ENCODE data around the gene ZNF142. TPM values are rescaled to one million over a fixed set of nuclear protein-coding genes. Genes with fewer than 3 reads are reported as not detected.

ZNF142 gene, protein sequence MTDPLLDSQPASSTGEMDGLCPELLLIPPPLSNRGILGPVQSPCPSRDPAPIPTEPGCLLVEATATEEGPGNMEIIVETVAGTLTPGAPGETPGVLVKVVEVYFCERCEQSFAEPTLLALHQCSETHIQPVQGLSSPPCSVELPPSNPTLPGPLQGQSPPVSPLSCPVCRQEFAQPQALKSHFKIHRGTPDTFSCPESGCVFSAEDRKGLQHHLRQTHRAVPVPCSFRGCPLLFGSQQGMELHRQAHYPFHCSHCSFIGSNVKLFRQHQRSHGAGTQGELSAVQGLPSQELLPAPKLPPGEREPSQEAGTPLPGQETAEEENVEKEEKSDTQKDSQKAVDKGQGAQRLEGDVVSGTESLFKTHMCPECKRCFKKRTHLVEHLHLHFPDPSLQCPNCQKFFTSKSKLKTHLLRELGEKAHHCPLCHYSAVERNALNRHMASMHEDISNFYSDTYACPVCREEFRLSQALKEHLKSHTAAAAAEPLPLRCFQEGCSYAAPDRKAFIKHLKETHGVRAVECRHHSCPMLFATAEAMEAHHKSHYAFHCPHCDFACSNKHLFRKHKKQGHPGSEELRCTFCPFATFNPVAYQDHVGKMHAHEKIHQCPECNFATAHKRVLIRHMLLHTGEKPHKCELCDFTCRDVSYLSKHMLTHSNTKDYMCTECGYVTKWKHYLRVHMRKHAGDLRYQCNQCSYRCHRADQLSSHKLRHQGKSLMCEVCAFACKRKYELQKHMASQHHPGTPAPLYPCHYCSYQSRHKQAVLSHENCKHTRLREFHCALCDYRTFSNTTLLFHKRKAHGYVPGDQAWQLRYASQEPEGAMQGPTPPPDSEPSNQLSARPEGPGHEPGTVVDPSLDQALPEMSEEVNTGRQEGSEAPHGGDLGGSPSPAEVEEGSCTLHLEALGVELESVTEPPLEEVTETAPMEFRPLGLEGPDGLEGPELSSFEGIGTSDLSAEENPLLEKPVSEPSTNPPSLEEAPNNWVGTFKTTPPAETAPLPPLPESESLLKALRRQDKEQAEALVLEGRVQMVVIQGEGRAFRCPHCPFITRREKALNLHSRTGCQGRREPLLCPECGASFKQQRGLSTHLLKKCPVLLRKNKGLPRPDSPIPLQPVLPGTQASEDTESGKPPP (N-terminal part only)
- total RNA-seq, result 10 to 100 TPM; 12.0 to 33.5 (median 30.1) TPM
- 10 to 100 TPM in 1 of 3 donors, 1 to 10 TPM in 2; 1.8 to 21.9 (median 6.9) TPM for polyA plus RNA-seq
- long read RNA-seq, donor 1, partial matches to known transcripts, result 4 of 4 reads
- long read RNA-seq, donor 1, other reads (novel, unspliced or antisense), result 0 of 4 reads
- long read RNA-seq, donor 2, partial matches to known transcripts, result 23 of 25 reads
- long read RNA-seq, donor 2, other reads (novel, unspliced or antisense), result 2 of 25 reads

DNA sequence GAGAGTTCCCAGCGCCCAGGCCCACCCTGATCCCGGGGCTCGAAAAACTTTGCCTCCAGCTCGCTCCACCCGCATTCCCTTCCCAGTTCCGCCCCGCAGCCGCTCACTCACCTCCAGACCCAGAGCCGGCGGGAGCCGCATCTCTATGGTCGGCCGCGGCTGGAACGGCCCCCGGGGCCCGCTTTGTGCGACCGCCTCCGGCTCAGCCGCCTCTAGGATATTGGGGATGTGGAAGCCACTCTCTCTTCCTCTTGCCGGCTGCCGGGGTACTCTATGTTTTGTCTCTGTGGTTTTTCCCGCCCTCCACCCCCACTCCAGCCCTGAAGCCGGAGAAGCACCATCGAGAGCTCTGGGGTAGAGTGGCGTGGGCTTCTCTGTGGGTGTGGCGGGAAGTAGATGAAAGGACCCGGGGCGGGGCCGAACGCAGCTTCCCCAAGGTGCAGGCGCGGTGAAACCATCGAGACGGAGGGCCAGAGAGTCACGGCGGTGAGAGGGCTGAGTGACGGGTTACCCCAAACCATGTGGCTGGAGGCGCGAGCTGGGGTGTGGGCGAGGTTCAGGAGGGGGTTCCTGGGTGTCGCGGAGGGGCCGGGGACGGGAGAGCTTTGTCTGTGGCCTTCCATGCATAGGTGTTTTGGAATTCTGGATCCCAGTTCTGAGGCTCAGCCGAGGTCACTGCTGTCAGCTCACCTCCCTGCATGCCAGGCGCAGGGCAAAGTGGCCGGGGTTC, at the start of gene ZNF142, which contains the start of gene BCS1L:
Gene ZNF142 (minus strand): TSS at position 366 of the 730 bp plus-strand sequence. CDS start 3,194 bp downstream, outside the sequence.
Gene BCS1L (plus strand): TSS at position 426 of the 730 bp plus-strand sequence. CDS start 1,305 bp downstream, outside the sequence.
- WGBS, 3 donors, result 0 to 1% (median 1%) methylated on average over 48 to 49 of the region's 49 CpGs
- H3K4me1 ChIP-seq, result peaks cover 48% of the 10 kb centered on the region
- H3K4me3 ChIP-seq, result peak within 1 kb of the TSS; percentile 95
- no peaks in the 10 kb centered on the region for H3K27me3 ChIP-seq (ENCODE audit: insufficient read depth in 3 of 3, low read length in 2 of 3)
- H3K9me3 ChIP-seq, result no peaks in the 10 kb centered on the region
- ATAC-seq, result peak; percentile 82 to 88 (median 85)
- intact Hi-C loops (cut with DNase I), result loop anchor here in 1 of 2 donors (5.0 kb wide), 3 partner anchors 52 to 252 kb away; partner anchors contain the start of gene PLCD4
- DNase-seq, result peak; percentile 93 to 95
- H3K36me3 ChIP-seq (ENCODE audit: insufficient read depth in 1 of 2, low read depth in 1 of 2), result peaks cover 0 to 71% of the 10 kb centered on the region in 2 donors
- peak within 1 kb of the TSS; percentile 84 for H3K27ac ChIP-seq
- TF ChIP-seq, protein P1, sequence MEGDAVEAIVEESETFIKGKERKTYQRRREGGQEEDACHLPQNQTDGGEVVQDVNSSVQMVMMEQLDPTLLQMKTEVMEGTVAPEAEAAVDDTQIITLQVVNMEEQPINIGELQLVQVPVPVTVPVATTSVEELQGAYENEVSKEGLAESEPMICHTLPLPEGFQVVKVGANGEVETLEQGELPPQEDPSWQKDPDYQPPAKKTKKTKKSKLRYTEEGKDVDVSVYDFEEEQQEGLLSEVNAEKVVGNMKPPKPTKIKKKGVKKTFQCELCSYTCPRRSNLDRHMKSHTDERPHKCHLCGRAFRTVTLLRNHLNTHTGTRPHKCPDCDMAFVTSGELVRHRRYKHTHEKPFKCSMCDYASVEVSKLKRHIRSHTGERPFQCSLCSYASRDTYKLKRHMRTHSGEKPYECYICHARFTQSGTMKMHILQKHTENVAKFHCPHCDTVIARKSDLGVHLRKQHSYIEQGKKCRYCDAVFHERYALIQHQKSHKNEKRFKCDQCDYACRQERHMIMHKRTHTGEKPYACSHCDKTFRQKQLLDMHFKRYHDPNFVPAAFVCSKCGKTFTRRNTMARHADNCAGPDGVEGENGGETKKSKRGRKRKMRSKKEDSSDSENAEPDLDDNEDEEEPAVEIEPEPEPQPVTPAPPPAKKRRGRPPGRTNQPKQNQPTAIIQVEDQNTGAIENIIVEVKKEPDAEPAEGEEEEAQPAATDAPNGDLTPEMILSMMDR (IDR thresholded peaks at IDR 0.05), result no peak

DNA sequence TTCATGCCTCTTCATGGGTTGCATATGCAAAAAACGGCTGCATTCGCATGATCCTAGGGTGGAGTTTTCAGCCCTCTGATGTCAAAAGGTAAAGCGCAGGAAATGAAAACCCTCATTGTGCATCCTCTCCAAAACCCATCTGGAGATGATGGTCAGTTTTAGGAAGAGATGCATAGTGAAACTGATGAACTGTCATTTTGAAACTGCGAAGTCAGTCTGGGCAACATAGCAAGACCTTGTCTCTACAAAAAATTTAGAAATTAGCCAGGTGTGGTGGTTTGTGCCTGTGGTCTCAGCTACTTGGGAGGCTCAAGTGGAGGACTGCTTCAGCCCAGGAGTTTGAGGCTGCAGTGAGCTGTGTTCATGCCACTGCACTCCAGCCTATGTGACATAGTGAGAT, 48.7 kb upstream of the ZNF142 start:
- no peak overlapping the region for H3K4me3 ChIP-seq
- no peaks in the 10 kb centered on the region for H3K9me3 ChIP-seq
- 93 to 95% (median 93%) methylated on average over 4 of the region's 4 CpGs for WGBS, 3 donors
- peaks cover 9% of the 10 kb centered on the region for H3K4me1 ChIP-seq
- no peak for DNase-seq
- intact Hi-C loops (cut with DNase I), result no loop called here
- H3K36me3 ChIP-seq (ENCODE audit: insufficient read depth in 1 of 2, low read depth in 1 of 2), result peaks cover 0 to 2% of the 10 kb centered on the region in 2 donors
- ATAC-seq, result no peak
- H3K27me3 ChIP-seq (ENCODE audit: insufficient read depth in 3 of 3, low read length in 2 of 3), result no peaks in the 10 kb centered on the region
- TF ChIP-seq, protein P1 (IDR thresholded peaks at IDR 0.05), result no peak
- no peak overlapping the region for H3K27ac ChIP-seq

DNA sequence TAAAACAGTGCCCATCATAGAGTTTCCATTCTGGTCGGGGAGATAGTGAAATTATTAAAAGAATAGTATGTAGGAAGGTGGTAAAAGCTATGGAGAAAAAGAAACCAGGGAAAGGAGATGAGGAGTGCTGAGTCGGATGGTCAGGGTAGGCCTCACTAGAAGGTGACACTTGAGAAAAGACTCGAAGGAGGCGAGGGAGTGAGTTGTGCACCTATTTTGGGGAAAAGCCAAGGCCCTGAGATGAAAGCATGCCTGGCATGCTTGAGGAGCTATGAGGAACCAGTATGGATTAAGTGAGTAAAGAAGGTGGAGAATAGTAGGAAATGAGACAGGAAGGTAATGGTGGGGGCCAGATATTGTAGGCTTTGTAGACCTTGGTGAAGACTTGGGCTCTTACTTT, 43.9 kb upstream of the ZNF142 start:
- Histone ChIP-seq H3K4me1 (no peaks in the 10 kb centered on the region), H3K4me3 (no peak overlapping the region), H3K27me3 (ENCODE audit: insufficient read depth in 3 of 3, low read length in 2 of 3) (no peaks in the 10 kb centered on the region), H3K9me3 (no peaks in the 10 kb centered on the region), H3K27ac (no peak overlapping the region), H3K36me3 (ENCODE audit: insufficient read depth in 1 of 2, low read depth in 1 of 2) (peaks cover 2 to 21% of the 10 kb centered on the region in 2 donors)
- WGBS, 3 donors, result 81 to 91% (median 82%) methylated on average over 4 of the region's 4 CpGs
- intact Hi-C loops (cut with DNase I), result no loop called here
- no peak for ATAC-seq
- DNase-seq, result no peak
- TF ChIP-seq, protein P1 (IDR thresholded peaks at IDR 0.05), result no peak
